Ectodermal cell (in vitro differentiated cells): Measurements from ENCODE around the gene TM9SF2.

Source experiments
- H3K27ac ChIP-seq: 2 replicates; pipeline ENCODE4 v1.7.0; 2013; ENCODE audit warnings: mild to moderate bottlenecking, low read depth, low read length; ENCODE audit not compliant: insufficient read depth, poor library complexity, severe bottlenecking
- H3K27me3 ChIP-seq: 2 replicates; pipeline ENCODE4 v1.7.0; 2013; ENCODE audit warnings: mild to moderate bottlenecking, low read length; ENCODE audit not compliant: insufficient read depth, control insufficient read depth, poor library complexity, severe bottlenecking
- H3K36me3 ChIP-seq: one replicate; pipeline ENCODE4 v1.7.0; 2013; ENCODE audit warnings: low read length; ENCODE audit not compliant: control insufficient read depth, insufficient read depth
- H3K4me1 ChIP-seq: one replicate; pipeline ENCODE4 v1.7.0; 2013; ENCODE audit warnings: low read length; ENCODE audit not compliant: control insufficient read depth, insufficient read depth
- H3K4me3 ChIP-seq: 2 replicates; pipeline ENCODE4 v1.7.0; 2013; ENCODE audit warnings: low read depth, low read length, control low read depth; ENCODE audit not compliant: insufficient read depth
- H3K9me3 ChIP-seq: 2 replicates; pipeline ENCODE4 v1.7.0; 2013; ENCODE audit warnings: mild to moderate bottlenecking, low read length, moderate library complexity; ENCODE audit not compliant: control insufficient read depth
- WGBS, 2 experiments: methylation state at CpG; one replicate each; pipeline ENCODE4 v1.1.7; 2013; ENCODE audit warnings: missing lambda C conversion rate in 2 of 2; 5-methylcytosine and 5-hydroxymethylcytosine counted together

TM9SF2 gene

GRCh38 chr13:99507551-99507950 is 6.3 kb downstream of the TM9SF2 start:
- Histone ChIP-seq H3K4me3 (no peak overlapping the region), H3K27ac (no peak overlapping the region), H3K4me1 (no peaks in the 10 kb centered on the region), H3K9me3 (peaks cover 3% of the 10 kb centered on the region), H3K27me3 (no peaks in the 10 kb centered on the region), H3K36me3 (peaks cover 13% of the 10 kb centered on the region)
- WGBS, 2 experiments, result 92 to 98% methylated on average over 3 of the region's 3 CpGs

GRCh38 chr13:99507986-99508385 is 6.7 kb downstream of the TM9SF2 start:
- Histone ChIP-seq H3K27me3 (no peaks in the 10 kb centered on the region), H3K36me3 (peaks cover 13% of the 10 kb centered on the region), H3K4me1 (no peaks in the 10 kb centered on the region), H3K9me3 (peaks cover 3% of the 10 kb centered on the region), H3K4me3 (no peak overlapping the region), H3K27ac (no peak overlapping the region)

GRCh38 chr13:99509479-99509878 is 8.2 kb downstream of the TM9SF2 start:
- Histone ChIP-seq H3K9me3 (peaks cover 3% of the 10 kb centered on the region), H3K27ac (no peak overlapping the region), H3K36me3 (peaks cover 13% of the 10 kb centered on the region), H3K27me3 (no peaks in the 10 kb centered on the region), H3K4me1 (no peaks in the 10 kb centered on the region), H3K4me3 (no peak overlapping the region)
- 92 to 94% methylated on average over 4 of the region's 4 CpGs for WGBS, 2 experiments

- Histone ChIP-seq H3K27ac (no peak overlapping the region), H3K36me3 (no peaks in the 10 kb centered on the region), H3K4me1 (no peaks in the 10 kb centered on the region), H3K27me3 (no peaks in the 10 kb centered on the region), H3K4me3 (no peak overlapping the region), H3K9me3 (peaks cover under 1% of the 10 kb centered on the region)
- 93 to 98% methylated on average over 4 of the region's 4 CpGs for WGBS, 2 experiments
Observed at GRCh38 chr13:99514801-99515200, 13.5 kb downstream of the TM9SF2 start.

- Histone ChIP-seq H3K9me3 (no peaks in the 10 kb centered on the region), H3K27ac (no peak overlapping the region), H3K4me3 (no peak overlapping the region), H3K4me1 (no peaks in the 10 kb centered on the region), H3K36me3 (no peaks in the 10 kb centered on the region), H3K27me3 (no peaks in the 10 kb centered on the region)
- 90 to 97% methylated on average over 5 of the region's 5 CpGs for WGBS, 2 experiments
Observed at GRCh38 chr13:99516153-99516929, 15.1 kb downstream of the TM9SF2 start.

- WGBS, 2 experiments, result 99 to 100% methylated on average over 2 of the region's 2 CpGs
- H3K36me3 ChIP-seq, result no peaks in the 10 kb centered on the region
- H3K9me3 ChIP-seq, result no peaks in the 10 kb centered on the region
Observed at GRCh38 chr13:99517577-99517976, 16.3 kb downstream of the TM9SF2 start.

GRCh38 chr13:99517984-99518383 is 16.7 kb downstream of the TM9SF2 start:
- WGBS, 2 experiments, result 95 to 97% methylated on average over 6 of the region's 6 CpGs
- H3K4me1 ChIP-seq, result no peaks in the 10 kb centered on the region
- no peaks in the 10 kb centered on the region for H3K27me3 ChIP-seq
- H3K9me3 ChIP-seq, result no peaks in the 10 kb centered on the region
- peaks cover under 1% of the 10 kb centered on the region for H3K36me3 ChIP-seq
- no peak overlapping the region for H3K4me3 ChIP-seq
- no peak overlapping the region for H3K27ac ChIP-seq

More at GRCh38 chr13:99517577-99517976, 16.3 kb downstream of the TM9SF2 start:
- H3K27me3 ChIP-seq, result no peaks in the 10 kb centered on the region
- no peak overlapping the region for H3K4me3 ChIP-seq
- no peaks in the 10 kb centered on the region for H3K4me1 ChIP-seq
- no peak overlapping the region for H3K27ac ChIP-seq

- peaks cover 8% of the 10 kb centered on the region for H3K4me1 ChIP-seq
- peaks cover 8% of the 10 kb centered on the region for H3K36me3 ChIP-seq
- no peaks in the 10 kb centered on the region for H3K27me3 ChIP-seq
- 98 to 100% methylated on average over 2 of the region's 2 CpGs for whole genome bisulfite sequencing, 2 experiments
- no peak overlapping the region for H3K27ac ChIP-seq
- H3K9me3 ChIP-seq, result no peaks in the 10 kb centered on the region
- H3K4me3 ChIP-seq, result no peak overlapping the region
Observed at GRCh38 chr13:99522298-99522697, 21.0 kb downstream of the TM9SF2 start.

GRCh38 chr13:99523838-99524237 is 22.6 kb downstream of the TM9SF2 start:
- no peak overlapping the region for H3K4me3 ChIP-seq
- no peak overlapping the region for H3K27ac ChIP-seq
- WGBS, 2 experiments, result 97 to 99% methylated on average over 4 of the region's 4 CpGs
- peaks cover 8% of the 10 kb centered on the region for H3K4me1 ChIP-seq
- H3K9me3 ChIP-seq, result no peaks in the 10 kb centered on the region
- no peaks in the 10 kb centered on the region for H3K27me3 ChIP-seq
- H3K36me3 ChIP-seq, result peaks cover 8% of the 10 kb centered on the region

GRCh38 chr13:99525967-99526366 is 24.7 kb downstream of the TM9SF2 start:
- H3K4me3 ChIP-seq, result no peak overlapping the region
- H3K9me3 ChIP-seq, result no peaks in the 10 kb centered on the region
- no peak overlapping the region for H3K27ac ChIP-seq
- peaks cover 8% of the 10 kb centered on the region for H3K4me1 ChIP-seq
- 94% methylated on average over 4 of the region's 4 CpGs for WGBS, 2 experiments
- no peaks in the 10 kb centered on the region for H3K27me3 ChIP-seq
- H3K36me3 ChIP-seq, result peaks cover 8% of the 10 kb centered on the region
